Measurements from ENCODE around the gene ZHX3. TPM values are rescaled to one million over a fixed set of nuclear protein-coding genes. Genes with fewer than 3 reads are reported as not detected.

Gene ZHX3
- total and polyA plus RNA-seq, 2 donors from 2014 or later = 24.7 to 153 TPM

GRCh38 chr20:41187668-41188067 is 129.9 kb downstream of the ZHX3 start:
- DNase-seq = no peak
- intact Hi-C loops (cut with DNase I) = no loop called here
- no peak overlapping the region for H3K9ac ChIP-seq (ENCODE audit: low read length in 3 of 3)
- H3K4me3 ChIP-seq (ENCODE audit: low read length in 3 of 3) = no peak overlapping the region
- peaks cover 0 to 9% (median 4%) of the 10 kb centered on the region in 3 donors for H3K36me3 ChIP-seq (ENCODE audit: control insufficient read depth in 2 of 3, insufficient read depth in 3 of 3, low read length in 3 of 3)
- no peaks in the 10 kb centered on the region for H3K9me3 ChIP-seq (ENCODE audit: control insufficient read depth in 2 of 3, insufficient read depth in 1 of 3, low read length in 3 of 3)
- H3K27me3 ChIP-seq (ENCODE audit: control insufficient read depth, insufficient read depth, low read length) = no peaks in the 10 kb centered on the region
- no peaks in the 10 kb centered on the region for H3K4me1 ChIP-seq (ENCODE audit: control insufficient read depth in 2 of 3, insufficient read depth in 2 of 3, low read depth in 1 of 3, low read length in 3 of 3)
- no peak overlapping the region for H3K27ac ChIP-seq (ENCODE audit: low read depth in 2 of 2, low read length in 2 of 2)
- FAIRE-seq = no peak
- TF ChIP-seq CTCF (IDR thresholded peaks at IDR 0.05; ENCODE audit: borderline replicate concordance, extremely low read depth, insufficient read depth) = no peak

- FAIRE-seq (no peak), DNase-seq (no peak)
- H3K27ac ChIP-seq (ENCODE audit: low read depth in 2 of 2, low read length in 2 of 2) = no peak overlapping the region
- no peaks in the 10 kb centered on the region for H3K27me3 ChIP-seq (ENCODE audit: control insufficient read depth, insufficient read depth, low read length)
- H3K4me1 ChIP-seq (ENCODE audit: control insufficient read depth in 2 of 3, insufficient read depth in 2 of 3, low read depth in 1 of 3, low read length in 3 of 3) = no peaks in the 10 kb centered on the region
- H3K4me3 ChIP-seq (ENCODE audit: low read length in 3 of 3) = no peak overlapping the region
- no peak overlapping the region for H3K9ac ChIP-seq (ENCODE audit: low read length in 3 of 3)
- no peaks in the 10 kb centered on the region for H3K9me3 ChIP-seq (ENCODE audit: control insufficient read depth in 2 of 3, insufficient read depth in 1 of 3, low read length in 3 of 3)
- peaks cover 0 to 9% (median 4%) of the 10 kb centered on the region in 3 donors for H3K36me3 ChIP-seq (ENCODE audit: control insufficient read depth in 2 of 3, insufficient read depth in 3 of 3, low read length in 3 of 3)
- intact Hi-C loops (cut with DNase I) = no loop called here
- no peak for TF ChIP-seq CTCF (IDR thresholded peaks at IDR 0.05; ENCODE audit: borderline replicate concordance, extremely low read depth, insufficient read depth)
Observed at GRCh38 chr20:41185013-41185757, 132.3 kb downstream of the ZHX3 start.

GRCh38 chr20:41183831-41184230 is 133.7 kb downstream of the ZHX3 start:
- Histone ChIP-seq H3K4me3 (ENCODE audit: low read length in 3 of 3) (no peak overlapping the region), H3K27me3 (ENCODE audit: control insufficient read depth, insufficient read depth, low read length) (no peaks in the 10 kb centered on the region), H3K4me1 (ENCODE audit: control insufficient read depth in 2 of 3, insufficient read depth in 2 of 3, low read depth in 1 of 3, low read length in 3 of 3) (no peaks in the 10 kb centered on the region), H3K36me3 (ENCODE audit: control insufficient read depth in 2 of 3, insufficient read depth in 3 of 3, low read length in 3 of 3) (peaks cover 0 to 9% (median 4%) of the 10 kb centered on the region in 3 donors), H3K9ac (ENCODE audit: low read length in 3 of 3) (no peak overlapping the region), H3K27ac (ENCODE audit: low read depth in 2 of 2, low read length in 2 of 2) (no peak overlapping the region), H3K9me3 (ENCODE audit: control insufficient read depth in 2 of 3, insufficient read depth in 1 of 3, low read length in 3 of 3) (no peaks in the 10 kb centered on the region)
- DNase-seq = no peak
- no peak for FAIRE-seq
- intact Hi-C loops (cut with DNase I) = no loop called here
- TF ChIP-seq CTCF (IDR thresholded peaks at IDR 0.05; ENCODE audit: borderline replicate concordance, extremely low read depth, insufficient read depth) = no peak

Data from kidney (tissue), 14 donors.